A549 (cell line): ENCODE data around the gene PRR7.

Experiments
- CEBPB ChIP-seq, 2 experiments: fragments of >200 bp in 1 of 2; sonication (Bioruptor Twin) in 1 of 2; formaldehyde crosslinking in 1 of 2; IDR thresholded peaks; 2 replicates each; pipeline ENCODE4 v1.6.1; 2012 to 2016
- CHD4 ChIP-seq: fragments of 200-600 bp; sonication (generic); IDR thresholded peaks from 2 replicates; pipeline ENCODE4 v1.6.1; 2016; ENCODE audit warnings: antibody characterized with exemption, mild to moderate bottlenecking, borderline replicate concordance
- CTCF ChIP-seq: fragments of >200 bp; sonication (Bioruptor Twin); formaldehyde crosslinking; IDR thresholded peaks from 3 replicates; pipeline ENCODE4 v1.5.1; 2016
- ESRRA ChIP-seq: fragments of 150-350 bp; IDR thresholded peaks from 2 replicates; pipeline ENCODE4 v1.6.1; 2014; ENCODE audit warnings: mild to moderate bottlenecking, low read length, borderline replicate concordance
- HES2 ChIP-seq: fragments of >200 bp; sonication (Bioruptor Twin); formaldehyde crosslinking; IDR thresholded peaks from 2 replicates; pipeline ENCODE4 v1.6.1; 2016
- POLR2A ChIP-seq: IDR thresholded peaks from 2 replicates; pipeline ENCODE4 v1.6.1; 2012; ENCODE audit warnings: mild to moderate bottlenecking, low read length
- POLR2AphosphoS2 ChIP-seq: conservative IDR thresholded peaks from 2 replicates; pipeline ENCODE4 v1.6.1; 2012; ENCODE audit warnings: low read length, improper control_type of control experiment, inconsistent platforms
- RFX5 ChIP-seq: fragments of 450-650 bp; IDR thresholded peaks from 2 replicates; pipeline ENCODE4 v1.7.1; 2014; ENCODE audit warnings: antibody characterized with exemption, mild to moderate bottlenecking, moderate library complexity
- RNF2 ChIP-seq: fragments of 200-600 bp; sonication (generic); IDR thresholded peaks from 2 replicates; pipeline ENCODE4 v1.6.1; 2016; ENCODE audit warnings: low read depth, mild to moderate bottlenecking, antibody characterized with exemption, moderate library complexity, borderline replicate concordance
- SMC3 ChIP-seq: fragments of >200 bp; sonication (Bioruptor Twin); formaldehyde crosslinking; IDR thresholded peaks from 3 replicates; pipeline ENCODE4 v1.6.1; 2018; ENCODE audit warnings: inconsistent platforms
- SREBF2 ChIP-seq: fragments of 450-650 bp; IDR thresholded peaks from 2 replicates; pipeline ENCODE4 v1.6.1; 2014; ENCODE audit warnings: mild to moderate bottlenecking, moderate library complexity
- TF ChIP-seq, protein P1 (sequence below): IDR thresholded peaks from 2 replicates; pipeline ENCODE4 v1.6.1; 2012
- TF ChIP-seq, protein P2 (sequence below): fragments of 200-600 bp; sonication (generic); IDR thresholded peaks from 2 replicates; pipeline ENCODE4 v1.6.1; 2016; ENCODE audit warnings: antibody characterized with exemption, mild to moderate bottlenecking, moderate library complexity

- TF ChIP-seq ESRRA: no peak
- no peak for TF ChIP-seq POLR2AphosphoS2
- no peak for TF ChIP-seq CTCF
- TF ChIP-seq POLR2A: no peak
- TF ChIP-seq SREBF2: no peak
- TF ChIP-seq RFX5: no peak
- no peak for TF ChIP-seq HES2
- TF ChIP-seq, protein P1, sequence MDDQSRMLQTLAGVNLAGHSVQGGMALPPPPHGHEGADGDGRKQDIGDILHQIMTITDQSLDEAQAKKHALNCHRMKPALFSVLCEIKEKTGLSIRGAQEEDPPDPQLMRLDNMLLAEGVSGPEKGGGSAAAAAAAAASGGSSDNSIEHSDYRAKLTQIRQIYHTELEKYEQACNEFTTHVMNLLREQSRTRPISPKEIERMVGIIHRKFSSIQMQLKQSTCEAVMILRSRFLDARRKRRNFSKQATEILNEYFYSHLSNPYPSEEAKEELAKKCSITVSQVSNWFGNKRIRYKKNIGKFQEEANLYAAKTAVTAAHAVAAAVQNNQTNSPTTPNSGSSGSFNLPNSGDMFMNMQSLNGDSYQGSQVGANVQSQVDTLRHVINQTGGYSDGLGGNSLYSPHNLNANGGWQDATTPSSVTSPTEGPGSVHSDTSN: no peak
- no peak for TF ChIP-seq CEBPB (IDR thresholded peaks at IDR 0.05)
- TF ChIP-seq, protein P2, sequence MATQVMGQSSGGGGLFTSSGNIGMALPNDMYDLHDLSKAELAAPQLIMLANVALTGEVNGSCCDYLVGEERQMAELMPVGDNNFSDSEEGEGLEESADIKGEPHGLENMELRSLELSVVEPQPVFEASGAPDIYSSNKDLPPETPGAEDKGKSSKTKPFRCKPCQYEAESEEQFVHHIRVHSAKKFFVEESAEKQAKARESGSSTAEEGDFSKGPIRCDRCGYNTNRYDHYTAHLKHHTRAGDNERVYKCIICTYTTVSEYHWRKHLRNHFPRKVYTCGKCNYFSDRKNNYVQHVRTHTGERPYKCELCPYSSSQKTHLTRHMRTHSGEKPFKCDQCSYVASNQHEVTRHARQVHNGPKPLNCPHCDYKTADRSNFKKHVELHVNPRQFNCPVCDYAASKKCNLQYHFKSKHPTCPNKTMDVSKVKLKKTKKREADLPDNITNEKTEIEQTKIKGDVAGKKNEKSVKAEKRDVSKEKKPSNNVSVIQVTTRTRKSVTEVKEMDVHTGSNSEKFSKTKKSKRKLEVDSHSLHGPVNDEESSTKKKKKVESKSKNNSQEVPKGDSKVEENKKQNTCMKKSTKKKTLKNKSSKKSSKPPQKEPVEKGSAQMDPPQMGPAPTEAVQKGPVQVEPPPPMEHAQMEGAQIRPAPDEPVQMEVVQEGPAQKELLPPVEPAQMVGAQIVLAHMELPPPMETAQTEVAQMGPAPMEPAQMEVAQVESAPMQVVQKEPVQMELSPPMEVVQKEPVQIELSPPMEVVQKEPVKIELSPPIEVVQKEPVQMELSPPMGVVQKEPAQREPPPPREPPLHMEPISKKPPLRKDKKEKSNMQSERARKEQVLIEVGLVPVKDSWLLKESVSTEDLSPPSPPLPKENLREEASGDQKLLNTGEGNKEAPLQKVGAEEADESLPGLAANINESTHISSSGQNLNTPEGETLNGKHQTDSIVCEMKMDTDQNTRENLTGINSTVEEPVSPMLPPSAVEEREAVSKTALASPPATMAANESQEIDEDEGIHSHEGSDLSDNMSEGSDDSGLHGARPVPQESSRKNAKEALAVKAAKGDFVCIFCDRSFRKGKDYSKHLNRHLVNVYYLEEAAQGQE: no peak
- peak; percentile 93; the same call in 1 of the 2 replicates for TF ChIP-seq CHD4
- TF ChIP-seq SMC3: no peak
- TF ChIP-seq RNF2: no peak
These were observed 21.3 kb upstream of the PRR7 start for GRCh38 chr5:177425196-177425800.
